HG03354 (cell line): ENCODE data around the gene NETO2.
A peak's percentile ranks its signal among the peaks of the same experiment; 100 is the strongest.

Source experiments
- ATAC-seq: cut with Tn5 transposase; IDR thresholded peaks from one replicate; pipeline ENCODE4 v1.9.1; 2021; ENCODE audit warnings: mild to moderate bottlenecking; ENCODE audit not compliant: unreplicated experiment, poor library complexity, severe bottlenecking

The NETO2 gene

DNA sequence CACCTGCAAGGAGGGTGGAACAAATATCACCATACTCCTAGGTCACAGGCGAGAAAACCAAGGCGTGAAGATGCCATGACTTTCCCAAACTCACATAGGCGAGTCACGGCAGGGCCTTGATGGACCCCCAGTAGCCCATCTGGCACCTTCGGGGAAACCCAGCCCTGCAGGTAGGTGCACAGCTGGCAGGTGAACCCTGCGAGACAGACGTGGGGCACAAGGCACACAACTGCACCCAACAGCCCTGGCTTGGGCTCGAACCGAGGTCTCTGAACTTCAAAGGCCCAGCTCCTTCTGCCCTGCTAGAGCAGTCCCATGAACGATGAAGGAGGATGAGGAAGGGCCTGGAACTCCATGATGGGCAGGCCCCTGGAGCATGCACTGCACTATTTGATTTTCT is 92.7 kb downstream of the NETO2 start:
- ATAC-seq: no peak

DNA sequence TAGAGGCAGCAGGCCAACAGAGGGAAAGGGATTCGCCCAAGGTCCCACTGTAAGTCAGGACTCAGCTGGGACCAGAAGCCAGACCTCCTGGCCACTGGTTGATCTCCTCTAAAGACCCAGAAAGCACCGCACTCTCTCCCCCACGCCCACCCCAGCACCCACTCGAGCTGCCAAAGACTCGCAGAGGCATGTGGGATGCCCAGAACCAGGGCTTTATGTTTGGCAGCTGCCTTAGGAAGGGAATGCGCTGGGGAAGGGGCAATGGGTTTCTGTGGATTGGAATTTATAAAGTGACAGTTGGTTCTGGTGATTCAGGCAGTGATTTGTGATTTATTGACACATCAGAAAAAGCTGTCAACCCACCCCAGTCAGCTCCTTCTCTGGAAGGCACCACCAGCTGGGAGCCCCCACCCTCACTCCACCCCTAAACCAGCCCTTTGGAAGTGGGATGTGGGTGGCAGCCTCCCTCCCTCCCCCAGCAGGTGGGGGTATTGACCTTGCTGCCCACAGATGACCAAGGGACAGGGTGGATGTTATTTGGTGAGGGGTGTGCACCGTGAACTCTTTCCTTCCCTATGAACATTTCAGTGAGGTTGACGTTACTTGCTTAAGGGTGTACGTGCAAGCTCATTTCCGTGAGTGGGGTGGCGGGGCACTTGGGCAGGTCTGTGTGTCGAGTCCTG is 93.7 kb downstream of the NETO2 start:
- ATAC-seq: no peak

DNA sequence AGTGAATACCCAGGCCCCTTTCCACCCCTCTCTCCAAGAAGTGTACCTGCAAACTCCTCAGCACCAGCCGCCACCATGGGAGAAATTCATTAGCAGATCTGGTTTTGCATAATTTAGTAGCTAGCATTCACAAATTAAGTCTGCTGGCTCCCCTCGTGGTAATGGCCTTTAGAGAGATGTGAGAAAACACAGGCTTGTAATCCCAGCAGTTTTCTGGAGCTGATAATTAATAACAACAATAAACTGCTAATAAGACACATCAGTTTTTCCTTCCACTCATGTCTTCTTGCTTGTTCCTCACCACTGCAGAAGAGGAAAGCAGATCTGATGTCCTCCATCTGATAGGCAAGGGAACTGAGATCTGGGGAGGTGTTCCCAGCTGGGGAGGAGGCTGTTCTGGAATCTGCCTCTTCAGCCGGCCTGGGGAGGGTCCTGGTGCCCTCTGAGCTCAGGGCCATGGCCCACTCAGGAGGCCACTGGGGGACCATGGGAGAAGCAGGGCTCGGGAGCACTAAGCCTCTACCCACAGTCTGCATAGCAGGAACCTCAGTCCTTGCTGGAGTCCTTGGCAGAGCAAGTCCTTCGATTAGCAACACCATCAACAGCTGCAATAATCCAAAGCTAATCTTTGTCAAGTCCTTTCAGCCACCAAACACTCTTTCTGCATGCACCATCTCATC is 96.1 kb downstream of the NETO2 start:
- no peak for ATAC-seq

DNA sequence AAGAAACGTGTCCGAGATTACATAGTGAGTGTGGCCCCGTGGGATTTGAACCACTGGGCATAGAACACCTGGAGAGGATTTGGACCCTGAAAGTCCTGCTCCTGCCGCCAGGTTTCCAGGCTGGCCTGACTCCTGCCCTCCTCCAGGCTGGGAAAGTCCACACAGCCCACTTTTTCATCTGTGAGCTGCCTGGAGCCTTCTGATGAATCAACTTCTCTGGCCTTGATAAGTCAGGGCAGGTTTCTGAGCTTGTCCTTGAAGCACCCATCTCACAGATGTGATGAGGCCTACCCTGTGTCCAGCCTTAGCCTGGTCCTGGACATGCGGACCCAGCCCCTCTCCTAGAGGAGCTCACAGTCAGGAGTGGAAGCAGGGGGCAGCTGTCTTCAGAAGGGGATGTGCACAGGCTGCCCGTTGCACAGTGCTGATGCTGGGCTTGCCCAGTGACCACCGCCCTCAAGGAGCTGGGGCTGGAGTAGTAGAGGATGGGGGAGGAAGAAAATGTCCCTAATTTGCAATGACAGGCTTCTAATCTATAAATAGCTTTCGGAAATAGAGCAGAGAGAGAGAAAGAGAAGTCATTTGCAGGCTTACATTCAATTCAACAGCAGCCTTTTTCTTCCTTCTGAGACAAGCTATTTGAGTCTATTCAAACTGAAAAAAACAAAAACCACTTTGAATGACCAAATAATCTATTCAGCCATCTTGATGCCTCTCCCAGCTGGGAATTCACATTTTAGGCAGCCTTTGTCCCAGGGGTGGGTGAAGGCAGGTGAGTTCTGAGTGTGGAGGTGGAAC is 96.8 kb downstream of the NETO2 start:
- ATAC-seq: peak; percentile 42

DNA sequence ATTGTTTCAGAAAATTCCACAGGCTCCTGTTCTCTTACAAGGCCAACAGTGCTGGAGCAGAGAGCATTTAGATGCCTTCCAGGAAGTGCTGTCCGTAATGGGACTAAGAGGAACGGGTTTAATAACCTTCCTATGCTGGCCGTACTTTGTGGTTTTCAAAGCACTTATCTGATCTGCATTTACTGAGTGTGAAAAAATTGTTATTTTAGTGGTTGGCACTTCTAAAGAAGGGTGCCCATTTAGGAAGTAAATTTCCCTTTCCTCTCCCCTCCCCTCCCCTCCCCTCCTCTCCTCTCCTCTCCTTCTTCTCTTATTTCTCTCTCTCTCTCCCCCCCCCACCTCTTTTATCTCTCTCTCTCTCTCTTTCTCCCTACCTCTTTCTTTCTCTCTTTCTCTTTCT is 98.3 kb downstream of the NETO2 start:
- no peak for ATAC-seq

DNA sequence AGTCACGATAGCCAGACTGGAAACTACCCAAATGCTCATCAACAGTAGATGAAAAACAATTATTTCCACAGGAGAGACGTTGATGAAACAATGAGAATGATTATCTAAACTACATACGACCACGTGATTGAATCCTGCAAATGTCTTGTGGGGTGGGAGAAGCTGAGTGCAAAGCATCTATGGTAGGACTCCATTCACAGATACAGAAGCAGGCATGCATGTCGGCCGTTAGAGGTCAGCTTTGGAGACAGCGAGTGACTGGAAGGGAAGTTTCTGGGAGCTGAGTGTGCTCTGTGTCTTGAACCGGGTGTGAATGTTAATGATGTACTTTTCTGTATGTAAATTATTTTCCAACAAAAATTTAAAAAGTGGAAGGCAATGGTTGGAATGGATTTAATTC is 98.7 kb downstream of the NETO2 start:
- ATAC-seq: no peak

DNA sequence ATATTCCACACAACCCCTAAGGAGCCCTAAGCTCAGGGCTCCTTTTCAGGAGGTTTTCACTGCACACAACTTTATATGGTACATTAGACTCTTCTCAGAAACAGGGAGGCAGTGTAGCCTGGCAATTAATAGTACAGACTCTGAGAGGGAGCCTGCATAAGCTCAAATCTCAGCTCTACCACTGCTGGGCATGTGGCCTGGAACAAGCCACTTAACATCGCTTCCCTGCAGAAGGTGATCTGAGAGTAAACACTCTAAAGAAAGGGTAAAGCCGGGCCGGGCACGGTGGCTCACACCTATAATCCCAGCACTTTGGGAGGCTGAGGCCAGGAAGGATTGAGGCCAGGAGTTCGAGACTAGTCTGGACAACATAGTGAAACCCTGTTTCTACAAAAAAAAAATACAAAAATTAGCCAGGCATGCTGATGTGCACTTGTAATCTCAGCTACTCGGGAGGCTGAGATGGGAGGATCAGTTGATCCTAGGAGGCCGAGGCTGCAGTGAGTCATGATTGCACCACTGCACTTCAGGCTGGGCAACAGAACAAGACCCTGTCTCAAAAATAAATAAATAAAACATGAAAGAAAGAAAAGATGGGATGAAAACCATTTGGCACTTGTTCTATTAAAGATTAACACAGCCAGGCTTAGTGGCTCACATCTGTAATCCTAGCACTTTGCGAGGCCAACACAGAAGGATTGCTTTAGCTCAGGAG is 99.6 kb downstream of the NETO2 start:
- no peak for ATAC-seq

DNA sequence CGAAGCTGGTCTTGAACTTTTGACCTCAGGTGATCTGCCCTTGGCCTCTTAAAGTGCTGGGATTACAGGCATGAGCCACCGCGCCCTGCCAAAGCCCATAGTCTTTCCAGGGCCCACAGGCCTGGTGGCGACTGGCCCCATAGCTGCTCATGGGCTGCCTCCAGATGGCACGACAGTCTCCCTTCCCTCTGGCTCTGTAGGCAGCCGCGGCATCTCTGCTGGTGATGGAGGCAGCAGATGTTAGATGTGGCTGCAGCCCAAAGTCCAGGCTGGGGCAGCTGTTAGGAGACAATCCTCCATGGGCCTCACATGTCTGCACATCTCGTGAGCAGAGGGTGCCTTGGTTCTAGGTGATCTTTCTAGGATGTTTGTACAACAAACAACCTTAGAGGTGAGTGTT is 100.5 kb downstream of the NETO2 start:
- no peak for ATAC-seq

DNA sequence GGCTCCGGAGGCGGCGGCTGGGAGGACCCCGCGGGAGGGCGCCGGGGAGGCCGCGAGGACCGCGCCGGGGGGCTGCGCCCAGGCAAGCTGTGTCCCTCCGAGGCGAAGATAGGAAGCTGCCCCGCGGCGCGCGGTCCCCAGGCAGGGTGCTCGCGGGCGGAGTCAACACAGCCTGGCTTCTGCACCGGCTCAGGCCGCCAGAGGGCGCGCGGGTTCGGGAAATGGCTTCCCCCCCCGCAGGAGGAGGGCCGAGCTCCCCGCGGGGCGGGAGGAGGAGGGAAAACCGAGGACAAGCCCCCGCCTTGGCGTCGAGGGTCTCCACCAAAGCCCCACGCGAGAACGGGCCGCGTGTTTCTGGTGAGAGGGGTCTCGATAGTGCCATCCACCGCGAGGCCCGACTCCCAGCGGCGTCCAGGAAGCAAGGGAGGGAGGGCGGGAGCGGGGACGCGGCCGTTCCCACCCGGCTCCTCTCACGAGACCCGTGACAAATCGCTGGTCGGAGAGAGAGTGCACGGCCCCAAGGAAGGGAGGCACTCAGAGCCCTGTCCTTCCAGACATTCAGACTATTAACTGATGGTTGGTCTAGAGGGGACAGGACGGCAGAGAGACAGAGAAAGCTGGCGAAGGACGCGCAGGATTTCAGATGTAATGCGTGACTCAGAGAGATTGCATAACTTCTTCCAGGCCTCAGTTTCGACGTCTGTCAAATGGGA is 105.8 kb downstream of the NETO2 start:
- ATAC-seq: peak; percentile 92

DNA sequence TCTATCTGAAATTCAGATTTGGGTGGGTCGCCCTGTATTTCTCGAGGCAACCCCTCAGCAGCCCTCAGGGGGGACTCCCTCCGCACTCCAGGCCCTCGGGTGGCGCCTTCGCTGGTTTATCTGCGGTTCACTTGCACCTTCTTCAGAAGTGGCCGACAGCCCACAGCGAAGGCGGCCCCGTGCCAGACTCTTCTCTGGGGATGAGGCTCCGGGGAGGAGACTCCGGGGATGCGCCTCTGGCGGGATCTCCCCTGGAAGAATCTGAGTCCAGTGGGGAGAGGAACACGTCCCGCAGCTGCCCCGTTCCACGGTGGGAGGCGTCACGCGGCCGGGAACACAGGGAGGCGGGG is 106.4 kb downstream of the NETO2 start:
- peak; percentile 52 for ATAC-seq

DNA sequence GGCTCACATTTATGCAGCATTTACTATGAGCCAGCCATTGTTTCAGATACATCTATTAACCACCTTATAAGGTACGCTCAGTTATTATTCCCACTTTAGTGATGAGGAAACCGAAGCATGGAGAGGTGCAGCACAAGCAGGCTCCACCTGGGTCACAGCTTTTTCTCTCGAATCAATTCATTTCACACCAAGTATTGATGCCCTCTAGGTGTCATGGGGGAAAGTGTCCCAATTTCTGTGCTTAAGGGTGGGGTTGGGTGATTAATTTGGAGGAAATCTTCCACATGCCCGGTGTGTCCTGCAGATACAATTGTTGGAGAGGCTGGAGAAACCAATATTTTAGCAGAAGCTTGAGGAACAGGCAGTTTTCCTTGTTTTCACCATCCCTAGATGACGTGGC is 107.5 kb downstream of the NETO2 start:
- no peak for ATAC-seq

DNA sequence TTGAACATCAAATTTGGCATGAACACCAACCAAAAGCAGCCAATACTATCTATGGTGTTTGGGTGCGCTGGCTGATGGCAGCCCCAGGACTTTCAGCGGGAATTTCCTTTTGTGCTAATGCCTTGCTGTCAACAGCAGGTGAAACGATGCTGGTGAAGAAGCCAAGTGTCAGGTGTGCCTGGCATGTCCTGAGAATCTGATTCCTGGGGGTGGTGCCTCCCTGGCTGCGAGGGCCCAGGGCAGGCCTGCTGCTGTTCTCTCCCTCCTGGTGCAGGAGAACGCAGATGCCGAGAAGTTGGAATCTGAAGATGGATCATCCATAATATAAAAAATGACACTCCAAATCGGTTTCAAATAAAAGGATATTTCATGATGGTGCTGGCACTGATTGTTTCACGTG is 108.3 kb downstream of the NETO2 start:
- ATAC-seq: no peak

DNA sequence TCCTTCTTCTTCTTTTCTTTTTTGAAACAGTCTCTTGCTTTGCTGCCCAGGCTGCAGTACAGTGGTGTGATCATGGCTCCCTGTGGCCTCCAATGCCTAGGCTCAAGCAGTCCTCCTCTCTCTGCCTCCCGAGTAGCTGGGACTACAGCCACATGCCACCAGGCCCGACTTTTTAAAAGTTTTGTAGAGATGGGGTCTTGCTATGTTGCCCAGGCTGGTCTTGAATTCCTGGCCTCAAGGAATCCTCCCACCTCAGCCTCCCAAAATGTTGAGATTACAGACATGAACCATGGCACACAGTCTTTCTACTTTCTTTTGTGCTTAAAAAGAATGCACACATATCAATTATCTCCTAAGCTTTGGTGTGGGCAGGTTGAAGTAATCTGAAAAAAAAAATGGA is 109.3 kb downstream of the NETO2 start:
- no peak for ATAC-seq

DNA sequence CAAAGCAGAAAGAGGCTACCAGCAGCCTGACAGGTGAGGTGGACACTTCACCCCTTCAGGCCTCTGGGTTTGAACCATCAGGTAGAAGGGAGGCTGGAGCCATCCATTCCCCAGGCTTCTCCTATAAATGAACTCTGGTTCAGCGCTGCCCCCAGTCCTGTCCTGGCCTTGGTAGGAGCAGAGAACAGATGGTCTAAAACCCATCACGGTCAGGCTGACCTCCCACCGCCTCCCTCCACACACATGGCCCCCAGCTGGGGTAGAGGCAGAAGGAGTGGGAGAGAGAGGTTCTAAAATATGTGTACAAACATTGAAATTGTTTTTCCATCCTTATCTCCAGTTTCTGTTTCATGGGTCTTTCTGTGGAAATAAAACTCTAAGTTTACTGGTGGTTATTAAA is 110.6 kb downstream of the NETO2 start:
- ATAC-seq: no peak

DNA sequence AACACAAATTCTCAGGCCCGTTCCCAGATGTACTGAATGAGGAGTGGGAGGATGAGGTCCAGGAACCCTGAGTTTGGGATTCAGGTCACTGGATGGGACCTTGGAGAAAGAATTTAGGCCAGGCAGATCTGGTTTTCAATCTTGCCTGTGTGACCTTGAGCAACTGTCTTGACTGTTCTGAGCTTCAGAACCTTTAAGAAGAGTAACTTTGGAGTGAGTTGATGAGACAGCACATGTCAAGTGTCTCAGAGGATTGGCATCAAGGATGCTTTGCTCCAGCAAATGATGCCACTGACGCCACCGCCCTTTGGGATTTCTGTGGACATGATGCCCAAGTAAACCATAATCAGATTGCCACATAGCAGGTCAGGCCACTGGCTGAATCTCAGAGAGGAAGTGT is 114.0 kb downstream of the NETO2 start:
- no peak for ATAC-seq

DNA sequence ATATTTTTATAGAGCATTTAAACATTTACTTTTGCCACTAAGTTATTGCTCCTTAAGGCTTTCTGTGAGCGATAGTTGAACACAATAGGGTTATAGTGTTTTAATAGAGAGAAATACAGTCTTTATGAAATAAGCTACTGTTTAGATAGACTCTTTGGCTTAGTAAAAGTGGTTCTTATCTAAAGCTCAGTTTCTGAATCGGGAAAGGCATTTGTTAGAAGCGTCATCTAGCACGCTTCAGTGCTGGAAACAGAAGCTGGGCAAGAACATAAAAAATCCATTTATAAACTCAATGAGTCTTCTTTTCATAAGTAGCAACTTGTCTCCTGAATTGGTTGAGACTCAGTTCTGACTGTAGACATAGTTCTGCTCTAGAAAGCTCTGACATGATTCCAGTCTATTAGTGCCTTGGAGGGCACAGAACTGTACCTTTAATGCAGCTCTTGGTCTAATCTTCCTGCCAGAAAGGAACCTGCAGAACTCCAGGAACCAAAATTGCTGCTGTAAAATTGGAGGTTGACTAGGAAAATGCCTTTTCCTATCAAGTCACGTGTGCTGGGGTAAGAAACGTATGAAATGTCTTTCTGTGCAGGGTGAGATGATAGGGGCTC is 114.9 kb downstream of the NETO2 start:
- no peak for ATAC-seq
